HG02981 (cell line): ENCODE results near the gene GRIK3.

Source experiments
- ATAC-seq: cut with Tn5 transposase; IDR thresholded peaks from one replicate; pipeline ENCODE4 v1.9.1; 2021; ENCODE audit warnings: mild to moderate bottlenecking, moderate library complexity; ENCODE audit not compliant: unreplicated experiment

The GRIK3 gene

DNA sequence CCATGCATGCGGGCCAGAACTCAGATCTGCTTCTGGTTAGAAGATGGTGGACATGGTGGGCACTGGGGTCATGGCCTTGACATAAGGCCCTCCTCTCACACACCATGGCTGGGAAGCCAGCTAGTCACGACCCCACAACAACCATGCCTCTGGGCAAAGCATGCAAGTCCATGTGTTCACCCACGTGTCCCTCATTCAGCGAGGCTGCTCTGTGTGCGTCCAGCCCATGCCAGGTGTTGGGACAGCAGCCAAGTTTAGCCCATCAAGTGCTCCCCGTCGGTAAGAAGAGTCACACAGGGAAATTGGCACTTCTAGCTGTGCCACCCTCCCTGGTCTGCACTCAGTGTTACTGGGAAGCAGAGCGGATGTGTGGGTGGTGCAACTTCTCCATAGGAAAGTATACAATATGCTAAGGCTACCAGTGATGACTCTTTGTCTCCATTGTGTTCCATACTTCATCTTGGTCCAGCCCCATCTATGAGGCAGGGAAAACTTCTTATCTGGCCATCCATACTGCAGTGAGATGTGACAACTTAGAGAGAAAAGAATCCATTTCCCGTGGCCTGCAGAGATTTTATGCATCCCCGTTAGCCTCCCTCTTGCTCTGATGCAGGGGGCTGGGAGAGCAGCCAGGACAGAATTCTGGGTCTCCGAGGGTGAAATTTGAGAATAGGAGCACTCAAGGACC is 198.0 kb downstream of the GRIK3 start:
- ATAC-seq = no peak

DNA sequence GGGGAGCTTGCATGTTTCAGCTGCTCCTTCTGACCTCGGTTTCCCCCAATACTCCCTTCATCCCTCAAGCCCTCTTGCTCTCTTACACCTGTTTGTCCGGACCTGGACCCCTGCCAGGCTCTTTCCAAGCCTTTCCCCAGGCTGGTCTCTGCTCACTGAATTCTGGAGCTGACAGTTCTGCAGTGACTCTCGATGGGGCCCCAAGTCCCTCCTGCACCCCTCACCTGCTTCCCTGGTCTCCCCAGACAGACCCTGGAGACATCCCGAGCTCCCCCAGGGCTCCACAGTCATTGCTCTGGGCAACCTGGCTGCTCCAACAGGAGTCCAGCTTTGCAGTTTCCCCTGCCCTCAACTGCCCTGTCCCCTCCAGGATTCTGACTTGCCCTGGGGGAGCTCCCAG is 198.6 kb downstream of the GRIK3 start:
- no peak for ATAC-seq

DNA sequence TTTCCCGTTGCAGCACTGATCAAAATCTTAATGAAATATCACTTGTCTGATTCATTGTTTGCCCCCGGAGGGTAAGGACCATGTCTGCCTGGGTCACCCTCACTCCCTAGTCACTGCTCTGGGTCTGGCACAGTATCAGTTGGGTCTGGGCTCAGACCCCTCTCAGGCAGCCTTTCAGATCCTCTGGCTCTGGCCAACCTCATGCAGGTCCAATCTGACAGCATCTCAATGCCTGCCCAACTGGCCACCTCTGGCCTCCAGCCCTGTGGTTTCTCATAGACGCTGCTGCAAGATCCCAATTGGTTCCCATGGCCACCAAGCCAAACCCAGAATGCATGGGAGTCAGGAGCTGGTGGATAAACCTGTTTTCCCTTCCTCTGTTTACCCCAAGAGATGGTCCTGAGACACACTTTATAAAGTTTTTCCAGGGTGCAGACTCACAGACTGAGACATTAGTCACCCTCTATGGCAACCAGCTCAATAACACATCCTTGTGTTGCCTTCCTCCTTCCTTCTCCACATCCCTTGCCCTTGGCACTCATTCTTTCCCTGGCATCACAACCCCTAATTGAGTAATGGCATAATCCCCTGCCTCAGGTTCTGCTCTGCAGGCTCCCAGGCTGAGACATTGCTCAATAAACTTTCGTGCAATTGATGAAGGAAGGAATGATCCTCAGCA is 199.2 kb downstream of the GRIK3 start:
- no peak for ATAC-seq

DNA sequence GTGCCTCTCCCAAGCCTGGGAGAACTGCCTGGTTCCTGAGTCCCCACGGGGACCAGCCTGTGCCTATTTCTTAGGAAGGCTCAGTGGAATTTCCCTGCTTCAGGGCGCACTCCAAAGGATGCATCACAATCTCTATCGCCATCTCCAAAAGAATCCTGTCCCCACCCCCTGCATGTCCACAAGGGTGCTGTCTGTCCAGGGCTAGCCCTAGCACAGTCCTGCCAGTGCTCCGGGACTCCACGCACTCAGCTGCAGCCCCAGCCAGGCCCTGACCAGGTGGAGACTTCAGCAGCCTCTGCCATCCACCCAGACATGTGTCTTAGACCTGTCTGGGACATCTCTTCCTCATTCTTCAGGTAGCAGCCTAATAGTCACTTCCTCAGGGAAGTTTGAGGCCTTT is 199.7 kb downstream of the GRIK3 start:
- ATAC-seq = no peak

DNA sequence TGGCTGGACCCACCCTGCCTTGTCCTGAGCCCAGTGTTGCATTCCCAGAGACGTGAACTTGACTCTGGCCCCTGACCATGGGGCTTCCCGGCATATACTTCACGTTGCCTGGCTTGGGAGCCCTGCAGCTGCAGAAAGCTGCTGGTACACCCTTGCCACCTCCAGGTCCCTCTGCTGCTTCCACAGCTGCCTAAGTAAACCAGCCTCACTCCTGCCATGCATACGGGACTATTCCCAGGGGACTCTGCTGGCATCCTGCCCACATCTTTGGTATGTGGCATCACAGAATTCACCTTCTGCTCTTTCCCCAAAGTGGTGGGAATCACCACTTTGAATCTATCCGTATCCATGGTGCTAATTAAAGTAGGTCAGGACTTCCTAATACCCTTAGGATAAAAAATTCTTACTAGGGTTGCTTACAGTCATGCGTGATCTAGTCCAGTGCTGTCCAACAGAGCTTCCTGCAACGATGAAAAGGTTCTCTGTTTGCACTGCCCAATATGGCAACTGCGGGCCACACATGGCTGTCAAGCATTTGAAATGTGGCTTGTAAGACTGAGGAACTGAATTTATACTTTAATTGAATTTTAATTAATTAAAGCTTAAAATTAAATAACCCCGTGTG is 203.0 kb downstream of the GRIK3 start:
- ATAC-seq = no peak

DNA sequence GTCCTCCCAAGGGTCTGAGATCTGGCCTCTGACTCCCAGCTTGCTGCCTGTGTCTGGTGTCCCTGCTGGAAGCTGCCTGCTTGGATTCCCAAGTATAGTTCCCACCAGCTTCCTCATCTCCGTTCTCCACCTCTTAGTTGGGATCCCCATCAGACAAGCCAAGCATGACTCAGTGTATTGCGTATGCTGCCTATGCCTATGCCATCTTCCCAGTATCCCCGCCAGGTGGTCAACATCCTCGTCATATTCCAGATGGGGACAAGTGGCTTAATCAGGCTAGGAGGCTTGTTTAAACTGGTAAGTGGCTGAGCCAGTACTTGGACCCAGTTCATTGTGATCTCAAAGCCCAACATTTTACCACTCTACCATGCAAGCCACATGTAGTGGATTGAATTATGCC is 204.4 kb downstream of the GRIK3 start:
- ATAC-seq = no peak

DNA sequence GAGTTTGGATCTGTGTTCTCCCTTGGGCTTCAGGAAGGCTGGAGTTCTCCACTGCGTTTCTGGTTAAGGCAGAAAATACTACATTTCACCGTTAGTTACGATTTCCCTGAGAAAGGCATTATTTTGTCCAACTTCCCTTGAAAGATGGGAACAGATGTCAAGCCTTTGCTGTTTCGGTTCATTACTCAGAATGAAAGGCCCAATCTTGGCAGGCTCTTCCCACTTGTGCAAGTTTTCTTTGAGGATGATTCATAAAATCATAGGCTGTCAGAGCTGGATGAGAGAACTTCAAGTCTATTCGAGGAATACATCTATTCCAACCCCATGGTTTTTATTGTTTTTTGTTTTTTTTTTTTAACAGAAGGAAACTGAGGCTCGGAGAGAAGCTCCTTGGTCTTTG is 205.2 kb downstream of the GRIK3 start:
- no peak for ATAC-seq

DNA sequence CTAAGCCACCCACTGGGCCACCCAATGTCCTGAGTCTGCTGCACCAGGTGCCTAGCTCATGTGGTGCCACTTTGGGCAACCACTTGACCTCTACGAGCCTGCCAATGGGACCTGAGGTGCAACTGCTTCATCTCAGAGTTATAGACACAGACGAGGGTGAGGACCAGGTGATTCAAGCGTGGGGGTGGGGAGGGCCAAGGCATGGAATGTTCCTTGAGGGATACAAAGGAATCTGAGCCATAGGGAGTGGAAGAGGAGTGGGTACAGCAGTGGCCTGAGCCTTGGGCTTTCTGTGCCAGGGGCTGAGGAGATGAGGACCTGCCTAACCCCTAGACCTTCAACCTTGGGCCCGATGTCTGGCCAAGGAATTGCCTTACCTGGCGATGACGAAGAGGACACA is 209.1 kb downstream of the GRIK3 start:
- ATAC-seq = no peak

DNA sequence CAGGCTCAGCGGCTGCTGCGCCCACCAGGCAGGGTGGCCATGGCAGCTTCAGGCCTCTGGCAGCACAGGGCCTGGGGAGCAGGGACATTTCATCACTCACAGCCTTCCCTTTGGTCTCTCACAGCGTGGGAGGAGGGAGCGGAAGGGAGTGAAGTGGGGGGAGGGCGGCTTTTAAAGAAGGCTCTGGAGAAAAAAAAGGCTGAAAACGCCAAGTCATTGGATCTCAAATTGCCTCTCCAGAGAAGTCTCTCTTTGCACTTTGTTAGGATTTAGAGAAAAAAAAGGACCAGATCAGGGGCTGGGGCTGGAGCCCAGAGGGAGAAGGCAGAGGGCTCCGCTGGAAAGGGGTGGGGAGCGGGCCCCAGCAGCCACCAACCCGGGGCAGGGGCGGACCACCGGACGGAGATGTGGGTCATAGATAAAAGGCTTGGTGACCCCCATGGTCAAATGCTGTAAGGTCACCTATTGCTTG is 209.9 kb downstream of the GRIK3 start:
- no peak for ATAC-seq

DNA sequence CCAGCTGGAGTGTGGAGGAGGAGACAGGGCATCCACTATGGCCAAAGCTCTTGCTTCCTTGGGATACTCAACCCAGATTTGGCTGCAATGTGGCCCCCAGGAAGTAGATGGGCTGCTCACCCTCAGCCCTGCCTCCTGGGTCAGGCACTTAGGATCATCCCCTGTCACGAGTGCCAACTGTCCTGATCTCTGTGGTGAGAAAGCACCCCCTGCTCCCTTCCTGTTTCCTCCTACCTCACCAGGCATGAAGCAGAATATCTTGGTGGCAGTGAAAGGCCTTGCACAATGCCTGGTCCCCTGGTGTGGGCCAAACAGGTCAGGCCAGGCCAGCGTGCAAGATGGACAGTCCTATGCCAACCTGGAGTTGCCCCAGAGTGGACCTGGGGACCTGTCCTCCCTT is 211.7 kb downstream of the GRIK3 start:
- ATAC-seq = no peak

DNA sequence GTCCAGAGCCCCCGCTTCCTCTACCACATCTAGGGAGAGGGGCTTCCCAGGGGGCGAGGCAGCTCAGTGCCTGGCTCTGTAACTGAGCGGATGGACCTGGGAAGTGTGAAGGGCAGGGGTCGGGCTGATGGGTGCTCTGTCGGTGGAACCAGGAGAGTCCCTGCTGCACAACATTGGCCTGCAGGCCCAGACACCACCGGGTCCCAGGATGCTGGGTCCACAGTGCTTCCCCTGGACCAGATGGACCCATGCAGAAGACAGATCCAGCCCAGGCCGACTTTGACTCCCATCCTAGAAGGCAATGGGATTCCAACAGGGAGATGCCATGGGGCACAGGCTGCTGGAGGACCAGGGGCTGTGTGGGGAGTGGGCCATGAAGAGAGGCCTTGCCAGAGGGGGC is 212.9 kb downstream of the GRIK3 start:
- no peak for ATAC-seq

DNA sequence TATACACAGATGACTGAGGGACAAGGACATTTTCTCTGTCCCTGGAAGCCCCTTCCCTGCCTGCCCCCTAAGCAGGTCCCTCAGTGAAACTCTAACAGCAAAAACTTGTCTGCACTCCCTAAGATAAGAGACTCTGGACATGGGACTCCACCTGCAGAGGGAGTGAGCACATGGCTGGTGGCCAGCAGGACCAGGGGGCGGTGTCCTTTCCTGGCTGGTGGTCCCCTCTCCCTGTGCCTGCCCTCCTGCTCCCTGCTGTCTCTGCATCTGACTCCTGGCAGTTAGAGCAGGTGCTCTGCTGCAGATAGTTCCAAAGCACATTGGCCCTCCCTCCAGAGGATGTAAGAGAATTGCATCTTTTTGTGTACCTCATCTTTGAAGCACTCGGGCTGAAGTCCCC is 215.5 kb downstream of the GRIK3 start:
- no peak for ATAC-seq

DNA sequence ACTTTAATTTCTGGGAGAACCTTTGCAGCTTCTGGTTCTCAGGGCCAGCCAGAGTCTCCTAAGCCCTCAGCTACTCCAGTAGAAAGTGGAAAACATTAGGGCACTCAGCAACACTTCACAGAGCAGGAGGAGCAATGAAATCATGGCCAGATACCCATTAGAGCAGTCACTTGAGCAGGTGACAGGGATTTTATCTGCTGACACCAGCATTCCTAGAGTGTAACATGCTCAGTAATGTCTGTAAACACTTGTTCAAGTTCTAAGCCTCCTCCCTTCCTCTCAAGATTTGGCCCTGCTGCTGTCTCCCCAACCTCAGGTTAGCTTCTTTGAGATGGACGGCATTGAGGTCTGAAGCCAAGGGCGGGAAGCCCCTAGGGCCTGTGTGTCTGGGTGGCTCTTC is 218.0 kb downstream of the GRIK3 start:
- ATAC-seq = no peak

DNA sequence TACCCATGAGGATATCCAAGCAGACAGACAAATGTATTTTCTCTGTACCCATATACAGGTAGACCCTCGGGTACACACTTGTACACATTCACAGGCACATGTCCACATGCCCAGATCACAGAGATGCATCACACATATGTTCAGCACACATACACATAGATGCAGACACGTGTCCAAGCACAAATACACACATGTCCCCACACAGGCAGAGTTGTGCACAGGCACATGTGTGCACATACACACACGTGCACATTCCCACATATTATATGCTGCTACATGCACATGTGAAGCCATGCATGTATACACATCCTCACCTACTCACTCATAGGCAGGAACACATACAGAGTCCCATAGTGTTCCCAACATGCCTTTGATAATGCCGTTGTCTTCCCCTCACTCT is 219.5 kb downstream of the GRIK3 start:
- no peak for ATAC-seq

DNA sequence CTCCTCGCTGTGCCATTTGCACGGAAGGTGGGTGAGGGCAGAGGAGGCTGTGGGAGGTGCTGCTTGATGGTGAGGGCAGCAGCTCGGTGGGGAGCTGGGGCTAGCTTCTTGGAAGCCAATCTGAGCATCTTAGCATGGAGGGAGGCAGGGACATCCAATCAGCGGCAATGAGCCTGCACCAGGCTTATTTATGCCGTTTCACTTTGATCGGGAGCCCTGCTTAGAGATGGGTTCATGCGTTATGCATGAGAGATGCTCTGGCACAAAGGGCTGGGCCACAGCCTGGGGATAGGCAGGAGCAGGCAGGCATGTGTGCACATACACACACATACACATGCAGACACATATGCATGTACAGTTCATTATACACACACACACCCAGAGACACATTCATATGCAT is 220.2 kb downstream of the GRIK3 start:
- ATAC-seq = no peak

DNA sequence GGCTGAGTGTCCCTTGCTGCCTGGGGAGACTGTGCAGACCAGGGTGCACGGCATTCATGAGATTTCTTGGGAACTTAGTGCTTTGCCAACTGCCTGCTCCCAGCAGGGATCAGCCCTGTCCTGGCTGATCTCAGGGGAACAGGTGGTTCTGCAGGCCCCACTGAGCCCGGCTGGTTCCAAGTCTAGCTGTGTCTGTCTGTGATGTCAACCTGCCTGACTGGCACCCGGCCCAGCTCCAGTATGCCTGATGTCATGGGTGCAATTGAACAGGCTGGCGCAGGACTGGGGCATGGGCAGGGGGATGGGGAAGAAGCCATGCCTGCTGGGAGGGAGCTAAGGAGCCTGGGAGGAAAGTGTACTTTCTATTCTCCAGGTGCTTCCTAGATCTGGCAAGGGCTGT is 227.1 kb downstream of the GRIK3 start:
- ATAC-seq = no peak

DNA sequence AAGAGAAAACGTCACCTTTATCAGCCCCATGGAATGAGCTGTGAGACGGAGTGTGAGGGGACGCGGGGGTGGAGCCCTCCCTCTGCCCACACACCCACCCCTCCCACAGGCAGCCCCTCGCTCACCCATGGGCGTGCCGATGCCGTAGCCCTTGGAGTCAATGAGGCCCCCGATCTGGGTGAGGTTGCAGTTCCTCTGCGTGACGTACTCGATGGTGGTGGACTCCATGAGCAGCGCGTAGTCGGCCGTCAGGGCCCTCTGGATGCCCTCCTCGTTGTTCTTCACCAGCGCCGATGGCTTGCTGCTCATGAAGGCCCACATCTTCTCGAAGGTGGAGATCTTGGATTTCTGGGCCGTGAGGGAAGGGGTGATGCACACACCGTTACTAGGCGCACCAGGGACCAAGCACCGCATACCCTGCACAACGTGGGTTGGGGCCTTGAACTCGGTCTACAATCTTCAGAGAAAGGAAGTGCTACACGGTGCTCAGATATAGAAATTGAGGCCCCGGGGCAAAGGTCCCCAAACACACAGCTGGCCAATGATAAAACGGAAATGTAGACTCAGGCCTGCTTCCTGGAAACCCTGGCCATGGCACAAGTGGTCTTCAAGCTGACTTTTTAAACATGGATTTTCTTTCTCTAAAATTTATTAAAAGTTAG is 228.2 kb downstream of the GRIK3 start:
- ATAC-seq = no peak

DNA sequence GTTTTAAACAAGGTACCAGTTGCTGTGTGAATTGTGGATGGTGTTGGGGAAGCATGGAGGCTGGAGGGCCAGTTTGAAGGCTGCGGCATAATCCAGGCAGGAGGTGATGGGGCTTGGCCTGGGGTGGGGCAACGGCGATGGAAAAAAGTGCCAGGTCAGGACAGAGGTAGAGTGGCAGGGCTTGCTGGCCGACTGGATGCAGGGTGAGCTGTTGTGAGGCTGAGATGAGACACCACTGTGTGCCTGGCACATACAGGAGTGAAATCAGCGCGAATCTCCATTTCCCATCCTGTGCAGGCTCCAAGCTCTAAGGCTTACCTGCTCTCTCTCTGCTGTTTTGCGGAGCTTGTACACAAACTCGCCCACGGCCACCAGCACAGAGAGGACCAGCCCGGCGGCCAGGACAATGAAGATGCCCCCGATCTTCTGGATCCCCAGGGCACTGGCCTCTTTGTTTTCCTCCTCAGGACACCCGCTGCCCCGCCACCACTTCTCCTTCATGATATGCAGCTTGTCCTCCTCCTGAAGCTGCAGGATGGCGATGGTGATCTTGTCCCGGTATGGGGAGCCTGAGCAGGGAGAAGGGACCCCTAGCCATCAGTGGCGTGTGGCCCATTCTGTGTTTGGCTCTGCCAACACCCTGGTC is 229.5 kb downstream of the GRIK3 start:
- no peak for ATAC-seq

DNA sequence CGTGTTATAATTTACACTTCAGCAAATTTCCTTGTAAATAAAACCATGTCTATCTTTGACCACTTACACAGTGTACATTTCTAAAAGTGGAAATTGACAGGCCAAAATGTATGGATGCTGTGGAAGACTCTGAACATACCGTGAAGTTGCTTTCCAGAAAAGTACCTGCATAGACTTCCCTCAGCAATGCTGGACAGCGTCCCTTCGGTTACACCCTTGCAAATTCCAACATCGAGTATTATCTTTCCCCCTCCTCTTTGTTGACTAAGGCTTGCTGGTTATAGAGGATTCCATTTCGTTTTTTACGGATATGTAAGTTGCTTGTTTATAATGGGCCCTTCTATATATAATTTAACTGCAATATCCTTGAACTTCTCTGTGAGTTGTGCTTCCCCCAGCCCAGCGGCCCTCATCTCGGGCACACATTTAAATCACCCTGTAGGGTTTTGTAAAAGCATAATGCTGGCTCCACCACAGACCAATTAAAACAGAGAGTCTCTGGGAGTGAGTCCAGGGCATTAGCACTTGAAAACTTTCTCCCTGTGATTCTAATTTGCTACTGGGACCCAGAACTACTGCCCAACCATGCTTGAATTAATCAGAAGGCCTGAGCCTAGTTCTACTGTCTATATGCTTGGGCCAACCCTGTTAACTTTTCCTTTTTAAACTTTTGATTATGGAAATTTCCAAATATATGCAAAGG is 230.3 kb downstream of the GRIK3 start:
- no peak for ATAC-seq

DNA sequence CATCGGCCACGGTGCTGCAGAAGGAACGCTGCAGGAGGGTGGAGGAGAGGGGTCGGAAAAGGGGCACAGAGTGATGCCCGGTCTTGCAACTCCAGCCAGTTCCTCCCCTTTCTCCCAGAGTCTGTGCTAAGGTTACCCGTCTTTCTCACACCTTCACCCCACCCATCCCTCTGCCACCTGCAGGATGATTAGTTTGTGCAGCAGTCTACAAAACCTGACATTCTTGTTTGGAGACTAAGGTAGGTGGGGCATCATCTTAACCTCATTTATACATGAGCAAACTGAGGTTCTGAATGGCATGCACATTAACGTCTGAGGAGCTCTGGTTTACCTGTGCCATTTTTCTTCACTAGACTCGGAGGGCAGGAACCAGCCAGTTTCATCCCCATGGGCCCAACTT is 232.3 kb downstream of the GRIK3 start:
- ATAC-seq = no peak

DNA sequence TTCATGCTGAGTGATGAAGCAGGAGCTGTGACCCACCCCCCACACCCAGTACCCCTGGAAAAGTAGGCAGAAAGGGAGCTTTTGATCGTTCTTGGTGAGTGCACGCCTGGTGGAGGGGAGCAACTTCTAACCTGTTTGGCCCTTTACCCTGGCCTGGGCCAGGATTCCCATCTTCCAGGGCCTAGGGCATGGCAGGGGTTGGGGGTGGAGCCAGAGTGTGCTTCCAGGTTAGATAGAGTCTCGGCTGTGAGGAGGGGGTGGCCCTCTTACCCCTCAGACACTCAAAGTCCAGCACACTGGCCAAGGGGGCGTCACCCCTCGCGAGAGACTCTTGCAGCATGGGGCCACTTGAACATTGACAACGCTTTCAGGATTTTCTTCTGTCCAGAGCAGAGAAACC is 236.6 kb downstream of the GRIK3 start:
- no peak for ATAC-seq
